GM08714 (cell line): Measurements from ENCODE around the gene ERCC4.

Source experiments
- H3K4me3 ChIP-seq: fragments of 200-500 bp; sonication (Bioruptor generic); 2 replicates; pipeline ENCODE4 v1.5.1; 2014; ENCODE audit warnings: mild to moderate bottlenecking, low read length, inconsistent platforms
- ZNF274 ChIP-seq: IDR thresholded peaks from 2 replicates; pipeline ENCODE4 v1.6.1; 2012; ENCODE audit warnings: mild to moderate bottlenecking, low read depth, low read length

ERCC4 gene

GRCh38 chr16:13921328-13921727, 1.4 kb downstream of the ERCC4 start:
- H3K4me3 ChIP-seq, result no peak overlapping the region; the same call in 1 of the 2 replicates
- TF ChIP-seq ZNF274, result no peak

DNA sequence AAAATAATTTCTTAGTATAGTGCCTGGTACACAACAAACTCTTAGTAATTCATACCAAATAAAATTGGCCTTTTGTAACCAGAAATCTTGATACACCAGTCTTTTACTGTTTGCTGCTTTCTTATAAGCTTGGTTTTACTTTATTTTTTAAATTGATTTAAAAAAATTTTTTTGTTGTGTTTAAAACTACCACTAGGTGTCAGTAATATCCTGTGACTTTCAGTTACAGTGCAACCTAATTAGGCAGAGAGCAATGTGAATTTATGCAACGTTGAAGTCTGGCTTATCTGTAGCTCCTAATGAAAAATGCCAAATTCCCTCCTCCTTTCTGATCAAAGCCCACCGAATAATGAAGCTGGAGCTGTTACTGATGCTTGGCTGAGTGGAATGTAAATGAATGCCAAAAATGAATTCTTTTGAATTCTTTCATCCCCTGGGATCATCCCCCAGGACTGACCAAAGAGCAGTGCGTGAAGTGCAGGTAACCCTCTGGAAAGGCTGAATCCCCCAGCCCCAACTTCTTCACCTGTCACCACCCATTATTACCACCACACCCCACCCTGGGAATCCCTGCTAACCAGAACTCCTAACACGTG, 3.8 kb downstream of the ERCC4 start:
- TF ChIP-seq ZNF274, result no peak
- no peak overlapping the region for H3K4me3 ChIP-seq

GRCh38 chr16:13926464-13926863, 6.5 kb downstream of the ERCC4 start:
- H3K4me3 ChIP-seq, result no peak overlapping the region
- no peak for TF ChIP-seq ZNF274

GRCh38 chr16:13926891-13927290, 6.9 kb downstream of the ERCC4 start:
- no peak overlapping the region for H3K4me3 ChIP-seq
- TF ChIP-seq ZNF274, result no peak

GRCh38 chr16:13928646-13929045, 8.7 kb downstream of the ERCC4 start:
- H3K4me3 ChIP-seq, result no peak overlapping the region

DNA sequence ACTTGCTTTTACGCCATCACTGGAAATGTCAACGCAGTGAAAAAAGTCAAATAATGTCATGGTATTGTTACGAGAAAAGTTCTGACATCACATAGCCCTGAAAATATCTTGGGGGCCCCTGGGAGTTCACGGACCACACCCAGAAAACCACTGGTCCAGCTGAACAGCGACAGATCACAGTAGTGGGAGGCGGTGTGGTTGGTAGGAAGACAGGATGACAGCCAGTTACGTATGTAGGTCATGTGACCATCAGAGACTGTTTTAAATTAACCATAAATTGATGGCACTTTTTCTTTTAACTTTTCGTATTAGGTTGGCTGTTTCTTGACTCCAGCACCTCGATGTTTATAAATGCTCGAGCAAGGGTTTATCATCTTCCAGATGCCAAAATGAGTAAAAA, 11.9 kb downstream of the ERCC4 start:
- no peak for TF ChIP-seq ZNF274
- H3K4me3 ChIP-seq, result no peak overlapping the region

More at GRCh38 chr16:13928646-13929045, 8.7 kb downstream of the ERCC4 start:
- TF ChIP-seq ZNF274, result no peak

GRCh38 chr16:13935408-13935807, 15.5 kb downstream of the ERCC4 start:
- no peak overlapping the region for H3K4me3 ChIP-seq
- TF ChIP-seq ZNF274, result no peak

GRCh38 chr16:13936155-13936554, 16.2 kb downstream of the ERCC4 start:
- TF ChIP-seq ZNF274, result no peak
- H3K4me3 ChIP-seq, result no peak overlapping the region

GRCh38 chr16:13936596-13937081, 16.7 kb downstream of the ERCC4 start:
- H3K4me3 ChIP-seq, result no peak overlapping the region
- TF ChIP-seq ZNF274, result no peak

- H3K4me3 ChIP-seq, result no peak overlapping the region
- no peak for TF ChIP-seq ZNF274
These were observed 17.5 kb downstream of the ERCC4 start for GRCh38 chr16:13937411-13937810.

GRCh38 chr16:13938480-13938879, 18.5 kb downstream of the ERCC4 start:
- TF ChIP-seq ZNF274, result no peak
- H3K4me3 ChIP-seq, result no peak overlapping the region

- no peak overlapping the region for H3K4me3 ChIP-seq
- no peak for TF ChIP-seq ZNF274
These were observed 19.9 kb downstream of the ERCC4 start for GRCh38 chr16:13939821-13940220.

DNA sequence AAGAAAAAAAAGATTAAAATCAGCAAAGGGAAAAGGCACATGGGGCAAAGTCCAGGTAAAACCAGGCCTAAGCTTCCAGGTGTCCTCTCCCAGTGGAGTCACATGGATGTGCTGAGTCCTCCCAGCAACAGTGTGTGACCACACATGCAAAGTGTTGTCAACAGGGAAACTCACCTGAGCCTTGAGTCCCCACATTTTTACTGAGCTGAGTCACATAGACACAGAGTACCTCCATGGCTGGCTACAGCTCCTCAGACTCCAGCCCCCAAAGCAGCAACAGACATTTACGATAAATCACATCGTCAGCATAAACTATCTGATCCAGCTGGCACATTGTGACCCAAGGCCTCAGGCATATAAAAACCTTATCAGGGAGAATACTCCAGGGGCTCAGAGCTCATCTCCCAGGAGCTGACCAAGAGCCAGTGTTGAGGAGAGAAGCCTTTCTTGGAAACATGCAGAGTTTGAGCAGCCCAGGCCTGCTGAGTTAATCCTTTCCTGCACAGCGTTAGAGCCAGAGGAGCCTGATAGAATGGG, 20.5 kb downstream of the ERCC4 start:
- no peak for TF ChIP-seq ZNF274
- H3K4me3 ChIP-seq, result no peak overlapping the region

DNA sequence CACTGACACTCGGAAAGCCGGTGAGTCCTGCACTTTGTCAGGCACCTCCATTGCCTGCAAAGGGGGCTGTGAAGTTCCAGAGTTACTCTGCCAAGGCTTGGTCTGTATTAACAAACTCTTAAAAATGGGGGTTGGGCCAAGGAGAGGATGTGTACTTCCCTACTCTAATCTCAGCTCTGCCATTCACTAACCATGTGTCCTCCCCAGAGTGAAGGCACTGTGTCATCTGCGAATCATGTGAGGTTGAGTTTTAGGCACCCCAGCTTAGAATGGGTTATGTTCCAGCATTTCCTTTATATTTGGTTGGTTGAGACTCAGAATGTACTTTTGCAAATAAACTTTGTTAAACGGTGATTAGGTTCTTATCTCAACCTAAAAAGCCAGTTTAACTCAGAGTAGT, 24.9 kb downstream of the ERCC4 start:
- TF ChIP-seq ZNF274, result no peak
- H3K4me3 ChIP-seq, result no peak overlapping the region

GRCh38 chr16:13945744-13946485, 26.0 kb downstream of the ERCC4 start:
- TF ChIP-seq ZNF274, result no peak

More at GRCh38 chr16:13945744-13946485, 26.0 kb downstream of the ERCC4 start:
- no peak overlapping the region for H3K4me3 ChIP-seq
